Measurements from ENCODE around the gene COL13A1. TPM values are rescaled to one million over a fixed set of nuclear protein-coding genes. Genes with fewer than 3 reads are reported as not detected.
A peak's percentile ranks its signal among the peaks of the same experiment; 100 is the strongest.

The COL13A1 gene
- polyA plus RNA-seq, 1 of the 3 experiments (the other 2 are of a cell fraction) = 26.7 TPM

DNA sequence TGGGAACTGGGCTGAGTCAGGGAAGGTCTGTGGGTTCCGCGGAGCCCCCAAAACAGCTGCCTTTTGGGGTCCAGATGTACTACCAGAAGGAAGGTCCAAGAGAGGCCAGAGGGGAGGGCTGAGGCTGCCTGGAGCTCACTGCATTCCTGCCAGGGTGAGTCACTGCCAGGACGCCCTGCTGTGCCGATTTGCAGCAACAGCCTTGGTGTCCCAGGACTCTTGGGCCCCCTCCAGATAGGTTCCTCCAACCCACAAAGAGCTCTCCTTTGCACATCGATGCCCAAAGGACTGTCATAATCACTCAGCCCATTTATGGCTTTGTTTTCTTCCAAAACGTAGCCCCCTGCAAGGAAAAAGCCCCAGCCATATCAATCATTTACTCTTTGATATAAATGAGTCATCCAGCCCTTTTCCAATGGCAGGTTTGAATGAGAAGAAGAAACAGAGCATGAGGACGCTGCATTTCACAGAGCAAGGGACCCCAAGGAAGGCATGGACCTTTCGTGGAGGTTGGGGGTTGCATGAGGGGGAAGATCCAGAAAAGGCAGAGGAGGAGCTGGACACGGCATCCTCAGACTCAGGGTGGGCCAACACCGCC, 32.2 kb upstream of the COL13A1 start:
- CTCF ChIA-PET = interaction anchor here (1.2 to 7.1 kb wide), 7 partner anchors 11 to 125 kb away, joined by 4 to 48 read pairs (median 8); partner anchors contain the start of gene COL13A1
- Histone ChIP-seq H3K4me1 (ENCODE audit: control insufficient read depth in 1 of 2, insufficient read depth in 2 of 2, low read depth in 1 of 2, low read length in 1 of 2) (peaks cover 11 to 12% of the 10 kb centered on the region in 2 experiments; a peak in 2 of 4 replicates), H3K4me2 (peak overlapping the region; percentile 49), H3K9me2 (no peaks in the 10 kb centered on the region), H3K9me3 (no peaks in the 10 kb centered on the region), H2AFZ (ENCODE audit: low read depth) (peak overlapping the region; percentile 93; the same call in 1 of the 2 replicates), H3K36me3 (replicated peaks in 1 of 2; ENCODE audit: control insufficient read depth in 1 of 2, insufficient read depth in 2 of 2, low read length in 1 of 2) (no peaks in the 10 kb centered on the region), H3K79me2 (ENCODE audit: insufficient read depth) (no peaks in the 10 kb centered on the region), H3K27me3 (ENCODE audit: insufficient read depth) (no peaks in the 10 kb centered on the region), H4K20me1 (ENCODE audit: insufficient read depth) (no peaks in the 10 kb centered on the region), H3K9ac (no peak overlapping the region; the same call in 1 of the 2 replicates), H3K27ac (ENCODE audit: low read depth in 2 of 2, low read length in 1 of 2) (peak overlapping the region in 1 of 2 experiments; percentile 43; a peak in 2 of 4 replicates), H3F3A (replicated peaks; ENCODE audit: insufficient read depth) (no peaks in the 10 kb centered on the region), H3K4me3 (ENCODE audit: low read depth in 2 of 2, low read length in 1 of 2) (no peak overlapping the region)
- DNase-seq = no peak
- 34% methylated on average over 10 of the region's 10 CpGs for WGBS (ENCODE audit: low lambda C conversion rate)
- POLR2A ChIA-PET = no interaction called here
- peak; percentile 83 for TF ChIP-seq JUND (IDR thresholded peaks at IDR 0.05)
- TF ChIP-seq EP300 (IDR thresholded peaks at IDR 0.05; ENCODE audit: borderline replicate concordance in 1 of 2, low read depth in 1 of 2, low read length in 1 of 2) = 0 out of 4 replicates have a peak, but pooled peaks of 1 of the 2 experiments have one; percentile 10
- TF ChIP-seq, protein P1, sequence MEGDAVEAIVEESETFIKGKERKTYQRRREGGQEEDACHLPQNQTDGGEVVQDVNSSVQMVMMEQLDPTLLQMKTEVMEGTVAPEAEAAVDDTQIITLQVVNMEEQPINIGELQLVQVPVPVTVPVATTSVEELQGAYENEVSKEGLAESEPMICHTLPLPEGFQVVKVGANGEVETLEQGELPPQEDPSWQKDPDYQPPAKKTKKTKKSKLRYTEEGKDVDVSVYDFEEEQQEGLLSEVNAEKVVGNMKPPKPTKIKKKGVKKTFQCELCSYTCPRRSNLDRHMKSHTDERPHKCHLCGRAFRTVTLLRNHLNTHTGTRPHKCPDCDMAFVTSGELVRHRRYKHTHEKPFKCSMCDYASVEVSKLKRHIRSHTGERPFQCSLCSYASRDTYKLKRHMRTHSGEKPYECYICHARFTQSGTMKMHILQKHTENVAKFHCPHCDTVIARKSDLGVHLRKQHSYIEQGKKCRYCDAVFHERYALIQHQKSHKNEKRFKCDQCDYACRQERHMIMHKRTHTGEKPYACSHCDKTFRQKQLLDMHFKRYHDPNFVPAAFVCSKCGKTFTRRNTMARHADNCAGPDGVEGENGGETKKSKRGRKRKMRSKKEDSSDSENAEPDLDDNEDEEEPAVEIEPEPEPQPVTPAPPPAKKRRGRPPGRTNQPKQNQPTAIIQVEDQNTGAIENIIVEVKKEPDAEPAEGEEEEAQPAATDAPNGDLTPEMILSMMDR (IDR thresholded peaks at IDR 0.05) = no peak; the same call in 1 of the 2 replicates
- no peak for TF ChIP-seq CHD2 (IDR thresholded peaks at IDR 0.05; ENCODE audit: low read length, partially characterized antibody)
- TF ChIP-seq POLR2AphosphoS5 (IDR thresholded peaks at IDR 0.05; ENCODE audit: low read depth, low read length) = no peak
- TF ChIP-seq GATA2 (CRISPR knock-in tag; IDR thresholded peaks at IDR 0.05) = no peak
- no peak for TF ChIP-seq MEF2A (IDR thresholded peaks at IDR 0.05; ENCODE audit: borderline replicate concordance, low read depth)
- TF ChIP-seq NFIC (IDR thresholded peaks at IDR 0.05; ENCODE audit: borderline replicate concordance) = peak; percentile 31; the same call in 1 of the 2 replicates
- TF ChIP-seq TAF1 (IDR thresholded peaks at IDR 0.05; ENCODE audit: borderline replicate concordance, low read depth, low read length) = no peak
- TF ChIP-seq GABPA (IDR thresholded peaks at IDR 0.05; ENCODE audit: low read depth) = no peak
- no peak for TF ChIP-seq SMC3 (IDR thresholded peaks at IDR 0.05; ENCODE audit: low read depth, low read length)
- no peak for TF ChIP-seq FOXJ3 (CRISPR knock-in tag; IDR thresholded peaks at IDR 0.05)
- TF ChIP-seq, protein P2, sequence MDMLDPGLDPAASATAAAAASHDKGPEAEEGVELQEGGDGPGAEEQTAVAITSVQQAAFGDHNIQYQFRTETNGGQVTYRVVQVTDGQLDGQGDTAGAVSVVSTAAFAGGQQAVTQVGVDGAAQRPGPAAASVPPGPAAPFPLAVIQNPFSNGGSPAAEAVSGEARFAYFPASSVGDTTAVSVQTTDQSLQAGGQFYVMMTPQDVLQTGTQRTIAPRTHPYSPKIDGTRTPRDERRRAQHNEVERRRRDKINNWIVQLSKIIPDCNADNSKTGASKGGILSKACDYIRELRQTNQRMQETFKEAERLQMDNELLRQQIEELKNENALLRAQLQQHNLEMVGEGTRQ (IDR thresholded peaks at IDR 0.05; ENCODE audit: borderline replicate concordance, low read depth, low read length) = no peak
- TF ChIP-seq, protein P3, sequence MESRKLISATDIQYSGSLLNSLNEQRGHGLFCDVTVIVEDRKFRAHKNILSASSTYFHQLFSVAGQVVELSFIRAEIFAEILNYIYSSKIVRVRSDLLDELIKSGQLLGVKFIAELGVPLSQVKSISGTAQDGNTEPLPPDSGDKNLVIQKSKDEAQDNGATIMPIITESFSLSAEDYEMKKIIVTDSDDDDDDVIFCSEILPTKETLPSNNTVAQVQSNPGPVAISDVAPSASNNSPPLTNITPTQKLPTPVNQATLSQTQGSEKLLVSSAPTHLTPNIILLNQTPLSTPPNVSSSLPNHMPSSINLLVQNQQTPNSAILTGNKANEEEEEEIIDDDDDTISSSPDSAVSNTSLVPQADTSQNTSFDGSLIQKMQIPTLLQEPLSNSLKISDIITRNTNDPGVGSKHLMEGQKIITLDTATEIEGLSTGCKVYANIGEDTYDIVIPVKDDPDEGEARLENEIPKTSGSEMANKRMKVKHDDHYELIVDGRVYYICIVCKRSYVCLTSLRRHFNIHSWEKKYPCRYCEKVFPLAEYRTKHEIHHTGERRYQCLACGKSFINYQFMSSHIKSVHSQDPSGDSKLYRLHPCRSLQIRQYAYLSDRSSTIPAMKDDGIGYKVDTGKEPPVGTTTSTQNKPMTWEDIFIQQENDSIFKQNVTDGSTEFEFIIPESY (IDR thresholded peaks at IDR 0.05; ENCODE audit: borderline replicate concordance, low read depth) = no peak
- TF ChIP-seq, protein P4, sequence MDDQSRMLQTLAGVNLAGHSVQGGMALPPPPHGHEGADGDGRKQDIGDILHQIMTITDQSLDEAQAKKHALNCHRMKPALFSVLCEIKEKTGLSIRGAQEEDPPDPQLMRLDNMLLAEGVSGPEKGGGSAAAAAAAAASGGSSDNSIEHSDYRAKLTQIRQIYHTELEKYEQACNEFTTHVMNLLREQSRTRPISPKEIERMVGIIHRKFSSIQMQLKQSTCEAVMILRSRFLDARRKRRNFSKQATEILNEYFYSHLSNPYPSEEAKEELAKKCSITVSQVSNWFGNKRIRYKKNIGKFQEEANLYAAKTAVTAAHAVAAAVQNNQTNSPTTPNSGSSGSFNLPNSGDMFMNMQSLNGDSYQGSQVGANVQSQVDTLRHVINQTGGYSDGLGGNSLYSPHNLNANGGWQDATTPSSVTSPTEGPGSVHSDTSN (IDR thresholded peaks at IDR 0.05) = no peak
- TF ChIP-seq, protein P5, sequence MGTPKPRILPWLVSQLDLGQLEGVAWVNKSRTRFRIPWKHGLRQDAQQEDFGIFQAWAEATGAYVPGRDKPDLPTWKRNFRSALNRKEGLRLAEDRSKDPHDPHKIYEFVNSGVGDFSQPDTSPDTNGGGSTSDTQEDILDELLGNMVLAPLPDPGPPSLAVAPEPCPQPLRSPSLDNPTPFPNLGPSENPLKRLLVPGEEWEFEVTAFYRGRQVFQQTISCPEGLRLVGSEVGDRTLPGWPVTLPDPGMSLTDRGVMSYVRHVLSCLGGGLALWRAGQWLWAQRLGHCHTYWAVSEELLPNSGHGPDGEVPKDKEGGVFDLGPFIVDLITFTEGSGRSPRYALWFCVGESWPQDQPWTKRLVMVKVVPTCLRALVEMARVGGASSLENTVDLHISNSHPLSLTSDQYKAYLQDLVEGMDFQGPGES (IDR thresholded peaks at IDR 0.05; ENCODE audit: low read depth, low read length) = no peak
- no peak for TF ChIP-seq RAD21 (IDR thresholded peaks at IDR 0.05; ENCODE audit: low read length)
- TF ChIP-seq, protein P6, sequence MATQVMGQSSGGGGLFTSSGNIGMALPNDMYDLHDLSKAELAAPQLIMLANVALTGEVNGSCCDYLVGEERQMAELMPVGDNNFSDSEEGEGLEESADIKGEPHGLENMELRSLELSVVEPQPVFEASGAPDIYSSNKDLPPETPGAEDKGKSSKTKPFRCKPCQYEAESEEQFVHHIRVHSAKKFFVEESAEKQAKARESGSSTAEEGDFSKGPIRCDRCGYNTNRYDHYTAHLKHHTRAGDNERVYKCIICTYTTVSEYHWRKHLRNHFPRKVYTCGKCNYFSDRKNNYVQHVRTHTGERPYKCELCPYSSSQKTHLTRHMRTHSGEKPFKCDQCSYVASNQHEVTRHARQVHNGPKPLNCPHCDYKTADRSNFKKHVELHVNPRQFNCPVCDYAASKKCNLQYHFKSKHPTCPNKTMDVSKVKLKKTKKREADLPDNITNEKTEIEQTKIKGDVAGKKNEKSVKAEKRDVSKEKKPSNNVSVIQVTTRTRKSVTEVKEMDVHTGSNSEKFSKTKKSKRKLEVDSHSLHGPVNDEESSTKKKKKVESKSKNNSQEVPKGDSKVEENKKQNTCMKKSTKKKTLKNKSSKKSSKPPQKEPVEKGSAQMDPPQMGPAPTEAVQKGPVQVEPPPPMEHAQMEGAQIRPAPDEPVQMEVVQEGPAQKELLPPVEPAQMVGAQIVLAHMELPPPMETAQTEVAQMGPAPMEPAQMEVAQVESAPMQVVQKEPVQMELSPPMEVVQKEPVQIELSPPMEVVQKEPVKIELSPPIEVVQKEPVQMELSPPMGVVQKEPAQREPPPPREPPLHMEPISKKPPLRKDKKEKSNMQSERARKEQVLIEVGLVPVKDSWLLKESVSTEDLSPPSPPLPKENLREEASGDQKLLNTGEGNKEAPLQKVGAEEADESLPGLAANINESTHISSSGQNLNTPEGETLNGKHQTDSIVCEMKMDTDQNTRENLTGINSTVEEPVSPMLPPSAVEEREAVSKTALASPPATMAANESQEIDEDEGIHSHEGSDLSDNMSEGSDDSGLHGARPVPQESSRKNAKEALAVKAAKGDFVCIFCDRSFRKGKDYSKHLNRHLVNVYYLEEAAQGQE (IDR thresholded peaks at IDR 0.05; ENCODE audit: low read depth, low read length) = no peak
- TF ChIP-seq FOXM1 (IDR thresholded peaks at IDR 0.05; ENCODE audit: low read depth) = no peak
- no peak for TF ChIP-seq MXI1 (IDR thresholded peaks at IDR 0.05; ENCODE audit: low read depth, low read length)
- TF ChIP-seq, protein P7, sequence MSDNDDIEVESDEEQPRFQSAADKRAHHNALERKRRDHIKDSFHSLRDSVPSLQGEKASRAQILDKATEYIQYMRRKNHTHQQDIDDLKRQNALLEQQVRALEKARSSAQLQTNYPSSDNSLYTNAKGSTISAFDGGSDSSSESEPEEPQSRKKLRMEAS (IDR thresholded peaks at IDR 0.05; ENCODE audit: low read depth) = no peak

Measured in SK-N-SH (cell line).